Astrocyte of the spinal cord (primary cell): ENCODE results near the gene SPTSSB.

Experiments used
- DNase-seq: peaks from one replicate; pipeline ENCODE4 v3.0.0; 2011; ENCODE audit warnings: low read depth, low spot score
- H3K4me3 ChIP-seq: 2 replicates; pipeline ENCODE4 v1.5.1; 2011; ENCODE audit warnings: low read depth, mild to moderate bottlenecking, low read length, moderate library complexity
- CTCF ChIP-seq: IDR thresholded peaks from 2 replicates; pipeline ENCODE4 v1.5.1; 2012; ENCODE audit warnings: low read depth, mild to moderate bottlenecking, low read length, inconsistent platforms
- in situ Hi-C: cut with HindIII; loops from 2 replicates; pipeline ENCODE4 v1.10.0; 2017; ENCODE audit warnings: low sequenced_read_pairs

SPTSSB gene

GRCh38 chr3:161413127-161413854 lies 42.0 kb upstream of the SPTSSB start:
- no peak for TF ChIP-seq CTCF
- DNase-seq = peak; percentile 83
- in situ Hi-C loops = no loop called here
- no peak overlapping the region for H3K4me3 ChIP-seq

- TF ChIP-seq CTCF = no peak
- no peak for DNase-seq
- in situ Hi-C loops = no loop called here
- no peak overlapping the region for H3K4me3 ChIP-seq
Measured at GRCh38 chr3:161412123-161412522, 40.8 kb upstream of the SPTSSB start.

- in situ Hi-C loops = no loop called here
Measured at GRCh38 chr3:161409858-161410257, 38.5 kb upstream of the SPTSSB start.

GRCh38 chr3:161409069-161409468 lies 37.8 kb upstream of the SPTSSB start:
- peak; percentile 49 for DNase-seq
- no peak overlapping the region for H3K4me3 ChIP-seq
- peak; percentile 66 for TF ChIP-seq CTCF
- in situ Hi-C loops = no loop called here

More at GRCh38 chr3:161409858-161410257, 38.5 kb upstream of the SPTSSB start:
- no peak for TF ChIP-seq CTCF
- no peak for DNase-seq
- no peak overlapping the region for H3K4me3 ChIP-seq

GRCh38 chr3:161406594-161407555 lies 35.6 kb upstream of the SPTSSB start:
- no peak for DNase-seq
- TF ChIP-seq CTCF = no peak
- in situ Hi-C loops = no loop called here
- no peak overlapping the region for H3K4me3 ChIP-seq

GRCh38 chr3:161405836-161406235 lies 34.5 kb upstream of the SPTSSB start:
- TF ChIP-seq CTCF = no peak
- in situ Hi-C loops = no loop called here
- DNase-seq = no peak
- no peak overlapping the region for H3K4me3 ChIP-seq
